ENCODE results near the gene KIF2C.

The KIF2C gene

DNA sequence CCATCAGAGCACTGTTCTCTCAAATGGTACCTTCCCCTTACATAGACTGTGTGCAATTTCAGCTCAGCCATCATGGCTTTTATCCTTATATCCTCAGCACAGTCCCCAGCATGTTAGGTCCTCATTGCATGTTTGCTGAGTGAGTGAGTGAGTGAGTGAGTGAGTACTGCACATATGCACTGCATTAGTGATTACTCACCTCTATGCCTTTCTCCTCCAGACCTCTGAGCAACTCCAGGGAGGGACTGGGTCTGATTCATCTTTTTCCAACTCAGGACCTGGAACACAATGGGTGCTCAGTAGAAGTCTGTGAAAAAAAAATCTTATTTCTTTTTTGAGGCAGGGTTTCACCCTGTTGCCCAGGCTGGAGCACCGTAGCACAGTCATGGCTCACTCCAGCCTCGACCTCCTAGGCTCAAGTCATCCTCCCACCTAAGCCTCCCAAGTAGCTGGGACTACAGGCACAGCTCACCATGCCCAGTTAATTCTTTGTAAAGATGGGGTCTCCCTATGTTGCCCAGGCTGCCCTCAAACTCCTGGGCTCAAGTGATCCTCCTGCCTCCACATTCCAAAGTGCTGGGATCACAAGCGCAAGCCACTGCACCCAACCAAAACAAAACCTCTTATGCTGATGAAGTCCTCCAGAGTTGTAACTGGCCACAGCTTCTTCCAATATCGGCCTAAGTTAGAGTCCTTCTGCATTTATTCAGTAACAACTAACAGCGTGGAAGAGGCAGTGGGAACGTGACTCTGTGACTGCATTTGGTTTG is 32.3 kb upstream of the KIF2C start:
- no peak for TF ChIP-seq CTCF (conservative IDR thresholded peaks at IDR 0.05; ENCODE audit: control insufficient read depth, insufficient read depth, low read depth, low read length)
- no peak overlapping the region for H3K4me3 ChIP-seq (ENCODE audit: control insufficient read depth, low read depth, low read length)
- peak; percentile 97 for DNase-seq (ENCODE audit: low read depth)

DNA sequence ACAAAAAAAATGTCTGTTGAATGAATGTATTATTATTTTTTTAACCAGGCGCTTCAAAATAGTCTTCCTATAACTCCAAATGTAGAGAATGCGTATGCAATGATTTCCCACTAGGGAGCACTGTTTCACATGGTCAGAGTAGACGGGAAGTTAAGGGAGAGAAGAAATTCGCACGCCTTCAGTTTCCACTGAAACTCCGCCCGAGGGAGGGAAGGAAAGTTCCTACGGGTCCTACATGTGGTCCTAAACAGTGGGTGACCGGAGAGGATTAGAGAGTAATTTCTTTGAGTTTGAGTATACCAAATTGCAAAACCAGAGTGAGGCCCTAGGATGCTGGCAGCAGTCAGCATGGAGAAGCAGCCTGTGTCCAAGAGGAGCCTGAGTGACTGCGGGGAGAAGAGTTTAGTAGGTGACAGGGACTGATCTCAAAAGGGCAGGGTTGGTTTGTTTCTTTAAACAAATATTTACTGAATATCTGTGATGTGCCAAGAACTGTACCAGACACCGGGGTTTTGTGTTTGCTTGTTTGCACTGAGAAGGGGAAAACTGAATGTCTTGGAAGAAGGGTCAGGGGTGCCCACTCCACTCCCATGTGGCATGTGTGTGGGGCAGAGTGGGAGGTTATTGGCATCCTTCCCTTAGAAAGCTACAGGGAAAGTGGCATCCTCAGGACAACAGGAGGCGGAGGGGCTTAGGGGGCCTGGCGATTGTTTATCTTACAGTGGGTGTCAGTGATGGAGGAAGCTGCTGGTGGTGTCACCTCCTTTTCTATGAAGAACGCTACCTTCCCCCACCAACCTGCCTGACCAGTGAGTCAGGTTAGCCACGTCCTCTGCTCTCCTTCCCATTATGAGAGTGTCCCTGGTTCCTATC is 31.4 kb upstream of the KIF2C start:
- peak; percentile 79 for DNase-seq (ENCODE audit: low read depth)
- no peak overlapping the region for H3K4me3 ChIP-seq (ENCODE audit: control insufficient read depth, low read depth, low read length)
- peak; percentile 72 for TF ChIP-seq CTCF (conservative IDR thresholded peaks at IDR 0.05; ENCODE audit: control insufficient read depth, insufficient read depth, low read depth, low read length)

DNA sequence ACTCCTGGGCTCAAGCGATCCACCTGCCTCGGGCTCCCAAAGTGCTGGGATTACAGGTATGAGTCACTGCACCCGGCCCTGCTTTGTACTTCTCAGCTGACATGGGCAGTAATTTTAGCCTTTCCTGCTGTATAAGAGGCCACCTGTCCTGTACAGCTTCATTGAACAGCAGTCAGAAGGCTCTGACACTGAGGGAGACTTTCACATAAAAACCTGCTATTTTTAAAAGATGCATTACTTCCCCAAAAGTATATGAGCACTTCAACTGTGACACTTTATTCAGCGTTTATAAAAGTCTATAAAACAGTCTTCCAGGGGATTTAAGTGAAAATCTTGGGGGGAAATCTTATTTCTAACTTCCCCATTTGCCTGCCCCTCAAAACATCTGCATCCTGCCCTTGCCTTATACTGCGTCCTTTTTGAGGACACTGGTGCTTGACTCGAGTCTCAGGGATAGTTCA is 26.3 kb upstream of the KIF2C start:
- DNase-seq (ENCODE audit: low read depth), result no peak
- no peak overlapping the region for H3K4me3 ChIP-seq (ENCODE audit: control insufficient read depth, low read depth, low read length)

DNA sequence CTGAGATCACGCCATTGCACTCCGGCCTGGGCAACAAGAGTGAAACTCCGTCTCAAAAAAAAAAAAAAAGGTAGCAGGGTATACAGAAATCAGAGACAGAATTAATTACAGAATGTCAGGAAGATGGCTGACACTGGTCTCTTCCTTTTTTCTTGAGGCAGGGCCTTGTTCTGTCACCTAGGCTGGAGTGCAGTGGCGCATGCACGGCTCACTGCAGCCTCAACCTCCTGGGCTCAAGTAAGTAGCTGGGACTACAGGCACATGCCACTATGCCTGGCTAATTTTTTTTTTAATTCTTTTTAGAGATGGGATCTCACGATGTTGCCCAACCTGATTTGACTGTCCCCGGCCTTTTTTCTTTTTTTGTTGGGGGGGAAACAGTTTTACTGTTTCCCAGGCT is 25.1 kb upstream of the KIF2C start:
- no peak for DNase-seq (ENCODE audit: low read depth)
- H3K4me3 ChIP-seq (ENCODE audit: control insufficient read depth, low read depth, low read length), result no peak overlapping the region
- TF ChIP-seq CTCF (conservative IDR thresholded peaks at IDR 0.05; ENCODE audit: control insufficient read depth, insufficient read depth, low read depth, low read length), result no peak

More for the DNA sequence above, 26.3 kb upstream of the KIF2C start:
- no peak for TF ChIP-seq CTCF (conservative IDR thresholded peaks at IDR 0.05; ENCODE audit: control insufficient read depth, insufficient read depth, low read depth, low read length)

DNA sequence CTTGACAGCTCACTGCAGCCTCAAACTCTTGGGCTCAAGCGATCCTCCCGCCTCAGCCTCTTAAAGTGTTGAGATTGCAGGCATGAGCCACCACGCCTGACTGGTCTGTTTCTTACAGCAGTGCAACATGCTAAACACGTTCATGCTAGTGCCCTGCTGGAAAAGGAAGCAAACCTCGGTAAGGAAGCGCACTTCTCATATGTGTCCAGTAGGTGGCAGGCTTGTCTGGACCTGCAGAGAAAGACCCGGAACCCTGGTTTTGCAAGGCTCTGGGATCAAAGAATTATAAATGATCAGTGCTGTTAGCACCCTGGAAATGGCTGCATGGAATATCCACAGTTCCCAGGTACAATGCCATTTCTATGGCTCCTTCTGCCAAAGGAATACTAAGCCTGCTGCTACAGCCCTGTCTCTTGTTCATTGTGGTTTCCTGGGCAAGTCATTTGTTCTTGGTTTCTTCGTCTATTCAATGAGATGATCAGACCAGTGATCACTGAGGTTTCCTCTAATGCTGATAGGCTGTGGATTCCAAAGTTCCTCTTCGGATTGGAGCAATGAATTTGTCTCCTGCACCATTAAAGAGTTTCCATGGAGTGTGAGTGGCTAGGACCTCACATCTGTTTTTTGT is 24.6 kb upstream of the KIF2C start:
- H3K4me3 ChIP-seq (ENCODE audit: control insufficient read depth, low read depth, low read length), result no peak overlapping the region
- peak; percentile 97 for TF ChIP-seq CTCF (conservative IDR thresholded peaks at IDR 0.05; ENCODE audit: control insufficient read depth, insufficient read depth, low read depth, low read length)
- peak; percentile 81 for DNase-seq (ENCODE audit: low read depth)

DNA sequence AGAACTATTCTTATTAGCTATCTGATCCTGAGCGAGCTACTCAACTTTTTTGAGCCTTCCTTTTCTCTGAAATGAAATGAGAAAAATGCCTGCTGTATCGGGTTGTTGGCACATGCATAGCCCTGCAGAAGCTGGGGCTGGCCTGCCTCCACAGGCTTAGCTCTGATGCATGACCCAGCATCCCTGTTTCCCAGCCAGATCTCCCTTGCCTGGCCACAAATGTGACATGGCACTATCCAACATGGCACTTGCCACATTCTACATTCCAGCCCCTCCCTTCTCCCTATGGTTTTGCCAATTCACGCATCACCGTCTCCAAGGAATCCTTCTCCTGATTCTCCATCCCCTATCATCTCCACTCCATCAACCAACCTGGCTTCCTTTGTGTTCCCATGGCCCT is 22.5 kb upstream of the KIF2C start:
- TF ChIP-seq CTCF (conservative IDR thresholded peaks at IDR 0.05; ENCODE audit: control insufficient read depth, insufficient read depth, low read depth, low read length), result no peak
- H3K4me3 ChIP-seq (ENCODE audit: control insufficient read depth, low read depth, low read length), result no peak overlapping the region
- no peak for DNase-seq (ENCODE audit: low read depth)
